Stomach smooth muscle (tissue), 2 donors: ENCODE measurements around the gene PTCH1.
A peak's percentile ranks its signal among the peaks of the same experiment; 100 is the strongest.

Source experiments
- H3K27ac ChIP-seq: one replicate; pipeline ENCODE4 v1.7.0; 2013; ENCODE audit warnings: mild to moderate bottlenecking, low read length, inconsistent platforms
- H3K27me3 ChIP-seq, 2 donors: one replicate each; pipeline ENCODE4 v1.7.0; 2013; ENCODE audit warnings: low read length in 2 of 2; ENCODE audit not compliant: insufficient read depth in 2 of 2, control insufficient read depth in 1 of 2
- H3K36me3 ChIP-seq, 2 donors: one replicate each; pipeline ENCODE4 v1.7.0; 2013; ENCODE audit warnings: low read length in 2 of 2; ENCODE audit not compliant: control insufficient read depth in 2 of 2, insufficient read depth in 2 of 2
- H3K4me1 ChIP-seq: one replicate; pipeline ENCODE4 v1.7.0; 2013; ENCODE audit warnings: low read length; ENCODE audit not compliant: control insufficient read depth, insufficient read depth
- H3K4me3 ChIP-seq, 2 donors: one replicate each; pipeline ENCODE4 v1.7.0; 2013; ENCODE audit warnings: low read length in 2 of 2
- H3K9ac ChIP-seq, 2 donors: one replicate each; pipeline ENCODE4 v1.7.0; 2013; ENCODE audit warnings: low read length in 2 of 2, mild to moderate bottlenecking in 1 of 2
- H3K9me3 ChIP-seq, 2 donors: one replicate each; pipeline ENCODE4 v1.7.0; 2013; ENCODE audit warnings: low read length in 2 of 2; ENCODE audit not compliant: control insufficient read depth in 2 of 2
- donor health status: healthy.
- donor health status: Pancreatic carcinoma.

Gene PTCH1

DNA sequence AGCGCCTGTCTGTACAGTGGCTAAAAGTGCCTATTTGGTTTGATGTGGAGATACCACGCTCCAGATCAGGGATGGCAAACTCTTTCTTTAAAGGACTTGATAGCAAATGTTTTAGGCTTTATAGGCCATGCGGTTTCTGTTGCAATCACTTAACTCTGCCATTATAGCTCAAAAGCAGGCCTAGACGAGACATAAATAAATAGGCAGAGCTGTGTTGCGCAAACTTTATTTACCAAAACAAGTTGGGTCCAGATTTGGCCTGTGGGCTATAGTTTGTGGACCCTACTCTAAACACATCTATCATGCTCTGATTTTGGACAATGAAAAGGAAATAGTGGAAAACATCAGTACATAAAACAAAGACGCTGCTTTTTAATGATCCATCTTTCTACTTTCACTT lies 79.2 kb downstream of the PTCH1 start:
- Histone ChIP-seq H3K27me3 (no peaks in the 10 kb centered on the region), H3K9ac (no peak overlapping the region), H3K36me3 (no peaks in the 10 kb centered on the region), H3K27ac (no peak overlapping the region), H3K4me1 (no peaks in the 10 kb centered on the region), H3K4me3 (no peak overlapping the region), H3K9me3 (no peaks in the 10 kb centered on the region)

GRCh38 chr9:95436416-95436815 lies 80.4 kb downstream of the PTCH1 start:
- Histone ChIP-seq H3K9me3 (no peaks in the 10 kb centered on the region), H3K4me3 (no peak overlapping the region), H3K4me1 (no peaks in the 10 kb centered on the region), H3K9ac (no peak overlapping the region), H3K27ac (no peak overlapping the region), H3K27me3 (no peaks in the 10 kb centered on the region), H3K36me3 (no peaks in the 10 kb centered on the region)

DNA sequence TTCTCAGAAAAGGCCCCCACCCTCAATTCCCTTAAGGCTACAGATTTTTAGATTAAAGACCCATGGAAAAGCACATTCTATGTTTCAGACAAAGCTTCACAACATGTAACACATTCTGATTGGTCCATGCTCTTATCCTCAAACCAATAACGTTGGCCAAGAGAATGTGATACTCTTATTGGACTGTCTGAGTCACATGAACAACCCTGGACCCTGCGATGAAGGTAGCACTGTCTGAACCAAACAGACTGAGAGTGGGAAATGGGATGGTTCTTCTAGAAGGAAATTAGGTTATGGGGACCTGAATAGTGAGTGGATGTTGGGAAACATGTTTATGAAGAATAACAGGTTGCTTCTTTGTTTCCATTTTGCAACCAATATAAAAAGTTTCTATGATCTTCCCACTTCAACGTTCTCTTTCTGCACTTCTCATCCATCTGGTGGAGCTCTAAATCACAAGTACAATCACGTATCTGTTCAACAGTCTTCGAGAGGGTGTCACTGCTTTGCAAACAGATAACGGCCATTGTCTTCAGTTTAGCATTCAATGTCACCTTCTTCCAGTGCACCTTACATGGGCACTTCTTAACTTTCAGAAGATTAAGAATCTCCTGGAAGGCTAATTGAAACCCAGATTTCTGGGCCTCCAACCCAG lies 81.6 kb downstream of the PTCH1 start:
- Histone ChIP-seq H3K9me3 (peaks cover 2 to 4% of the 10 kb centered on the region in 2 donors), H3K27me3 (no peaks in the 10 kb centered on the region), H3K36me3 (no peaks in the 10 kb centered on the region), H3K4me1 (no peaks in the 10 kb centered on the region), H3K9ac (no peak overlapping the region), H3K27ac (no peak overlapping the region), H3K4me3 (no peak overlapping the region)

- Histone ChIP-seq H3K4me1 (no peaks in the 10 kb centered on the region), H3K36me3 (no peaks in the 10 kb centered on the region), H3K9me3 (peaks cover 4 to 5% of the 10 kb centered on the region in 2 donors), H3K4me3 (no peak overlapping the region), H3K27ac (no peak overlapping the region), H3K27me3 (no peaks in the 10 kb centered on the region), H3K9ac (no peak overlapping the region)
Observed at GRCh38 chr9:95434116-95435073, 82.4 kb downstream of the PTCH1 start.

DNA sequence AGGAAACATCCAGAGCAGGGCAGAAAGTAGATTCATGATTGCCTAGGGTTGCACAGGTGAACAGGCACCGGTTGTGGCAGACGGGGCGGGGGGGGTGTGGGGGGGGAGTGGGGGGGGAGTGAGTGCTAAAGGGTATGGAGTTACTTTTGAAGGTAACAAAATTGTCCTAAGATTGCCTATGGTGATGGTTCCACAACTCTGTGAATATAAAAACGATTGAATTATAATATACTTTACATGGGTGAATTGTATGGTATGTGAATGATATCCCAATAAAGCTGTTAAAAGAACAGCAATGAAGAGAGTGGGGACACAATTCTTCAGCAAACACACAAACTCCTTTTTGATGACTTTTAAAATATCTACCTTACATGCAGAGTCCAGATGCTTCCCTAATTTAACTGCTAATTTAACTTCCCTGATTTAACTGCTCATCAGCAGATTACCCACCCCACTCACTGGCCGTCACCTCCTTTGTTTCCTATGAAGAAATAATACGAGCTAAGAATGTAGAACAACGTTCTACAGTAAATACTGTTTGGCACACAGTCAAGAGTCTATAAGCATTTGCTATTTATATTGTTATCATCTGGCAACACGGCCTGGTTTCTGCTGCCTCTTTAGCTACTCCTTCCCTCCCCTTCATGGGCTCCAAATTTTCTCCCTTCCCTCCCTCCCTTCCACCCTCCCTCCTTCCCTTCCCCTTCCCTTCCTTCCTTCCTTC lies 83.5 kb downstream of the PTCH1 start:
- no peak overlapping the region for H3K27ac ChIP-seq
- H3K4me3 ChIP-seq: no peak overlapping the region
- peaks cover 4 to 5% of the 10 kb centered on the region in 2 donors for H3K9me3 ChIP-seq
- H3K27me3 ChIP-seq: no peaks in the 10 kb centered on the region
- no peak overlapping the region for H3K9ac ChIP-seq
- H3K36me3 ChIP-seq: no peaks in the 10 kb centered on the region
- no peaks in the 10 kb centered on the region for H3K4me1 ChIP-seq

- Histone ChIP-seq H3K36me3 (no peaks in the 10 kb centered on the region), H3K4me3 (no peak overlapping the region), H3K9me3 (peaks cover 4 to 5% of the 10 kb centered on the region in 2 donors), H3K9ac (no peak overlapping the region), H3K27ac (no peak overlapping the region), H3K4me1 (peaks cover under 1% of the 10 kb centered on the region), H3K27me3 (no peaks in the 10 kb centered on the region)
Observed at GRCh38 chr9:95431286-95431685, 85.5 kb downstream of the PTCH1 start.

DNA sequence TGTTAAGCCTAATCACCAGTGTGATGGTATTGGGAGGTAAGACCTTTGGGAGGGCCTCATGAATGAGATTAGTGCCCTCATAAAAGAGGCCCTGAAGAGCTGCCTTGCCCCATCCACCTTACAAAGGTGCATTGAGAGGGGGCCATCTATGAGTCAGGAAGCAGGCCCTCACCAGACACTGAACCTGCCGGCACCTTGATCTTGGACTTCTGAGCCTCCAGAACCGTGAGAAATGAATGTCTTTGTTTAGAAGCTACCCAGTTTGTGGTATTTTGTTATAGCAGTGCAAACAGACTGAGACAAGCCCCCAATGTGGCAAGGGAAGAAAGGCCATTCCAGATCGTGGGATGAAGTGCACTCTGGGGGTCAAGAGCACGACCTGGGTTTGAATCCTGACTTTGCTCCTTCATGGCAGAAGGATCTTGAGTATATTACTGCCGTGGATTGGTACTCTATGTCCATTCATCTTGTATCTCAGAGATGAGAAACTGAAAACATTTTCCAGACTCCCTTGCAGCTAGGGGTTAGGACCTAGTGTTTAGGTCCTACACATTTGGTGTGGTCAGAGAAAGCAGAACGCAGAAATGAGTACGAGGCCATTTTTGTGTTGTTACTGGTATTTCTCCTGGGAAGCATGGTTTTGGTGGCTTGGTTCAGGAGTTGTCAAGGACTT lies 86.7 kb downstream of the PTCH1 start:
- Histone ChIP-seq H3K4me1 (peaks cover 6% of the 10 kb centered on the region), H3K9me3 (peaks cover 4 to 5% of the 10 kb centered on the region in 2 donors), H3K4me3 (peak overlapping the region in 1 of 2 donors; percentile 16), H3K27me3 (no peaks in the 10 kb centered on the region), H3K9ac (no peak overlapping the region), H3K36me3 (no peaks in the 10 kb centered on the region), H3K27ac (no peak overlapping the region)

- H3K27ac ChIP-seq: no peak overlapping the region
- no peaks in the 10 kb centered on the region for H3K27me3 ChIP-seq
- H3K9ac ChIP-seq: no peak overlapping the region
- peaks cover 6% of the 10 kb centered on the region for H3K4me1 ChIP-seq
- H3K36me3 ChIP-seq: no peaks in the 10 kb centered on the region
- H3K4me3 ChIP-seq: no peak overlapping the region
- H3K9me3 ChIP-seq: peaks cover 4 to 5% of the 10 kb centered on the region in 2 donors
Observed at GRCh38 chr9:95429096-95429495, 87.7 kb downstream of the PTCH1 start.

GRCh38 chr9:95425910-95426551 lies 90.7 kb downstream of the PTCH1 start:
- peak overlapping the region; percentile 32 to 64 for H3K4me3 ChIP-seq
- H3K4me1 ChIP-seq: peaks cover 6% of the 10 kb centered on the region
- peak overlapping the region in 1 of 2 donors; percentile 60 for H3K9ac ChIP-seq
- peaks cover 11 to 14% of the 10 kb centered on the region in 2 donors for H3K9me3 ChIP-seq
- H3K27ac ChIP-seq: no peak overlapping the region
- H3K27me3 ChIP-seq: no peaks in the 10 kb centered on the region
- no peaks in the 10 kb centered on the region for H3K36me3 ChIP-seq

- Histone ChIP-seq H3K9me3 (peaks cover 6 to 9% of the 10 kb centered on the region in 2 donors), H3K4me1 (peaks cover 6% of the 10 kb centered on the region), H3K27ac (no peak overlapping the region), H3K27me3 (no peaks in the 10 kb centered on the region), H3K9ac (no peak overlapping the region), H3K36me3 (no peaks in the 10 kb centered on the region), H3K4me3 (no peak overlapping the region)
Observed at GRCh38 chr9:95422650-95423049, 94.1 kb downstream of the PTCH1 start.
